ENCODE data around the gene MGST1. TPM values are rescaled to one million over a fixed set of nuclear protein-coding genes. Genes with fewer than 3 reads are reported as not detected.

MGST1 gene
- total RNA-seq, 1 donor: 203 TPM

- no peak for DNase-seq (ENCODE audit: low read depth)
- no peak for TF ChIP-seq CTCF (IDR thresholded peaks at IDR 0.05; ENCODE audit: insufficient read depth, low read length)
- no peak overlapping the region for H3K4me3 ChIP-seq (ENCODE audit: low read depth, low read length)
Observed at GRCh38 chr12:16310934-16311333, 36.5 kb upstream of the MGST1 start.

GRCh38 chr12:16323010-16323409, 24.4 kb upstream of the MGST1 start:
- no peak for TF ChIP-seq CTCF (IDR thresholded peaks at IDR 0.05; ENCODE audit: insufficient read depth, low read length)
- peak; percentile 24 for DNase-seq (ENCODE audit: low read depth)
- no peak overlapping the region for H3K4me3 ChIP-seq (ENCODE audit: low read depth, low read length)

- no peak for DNase-seq (ENCODE audit: low read depth)
- TF ChIP-seq CTCF (IDR thresholded peaks at IDR 0.05; ENCODE audit: insufficient read depth, low read length): no peak
- no peak overlapping the region for H3K4me3 ChIP-seq (ENCODE audit: low read depth, low read length)
Observed at GRCh38 chr12:16323638-16324037, 23.8 kb upstream of the MGST1 start.

GRCh38 chr12:16324272-16324671, 23.2 kb upstream of the MGST1 start:
- no peak for DNase-seq (ENCODE audit: low read depth)
- no peak overlapping the region for H3K4me3 ChIP-seq (ENCODE audit: low read depth, low read length)
- TF ChIP-seq CTCF (IDR thresholded peaks at IDR 0.05; ENCODE audit: insufficient read depth, low read length): no peak

- DNase-seq (ENCODE audit: low read depth): no peak
- no peak overlapping the region for H3K4me3 ChIP-seq (ENCODE audit: low read depth, low read length)
- no peak for TF ChIP-seq CTCF (IDR thresholded peaks at IDR 0.05; ENCODE audit: insufficient read depth, low read length)
Observed at GRCh38 chr12:16324772-16325171, 22.7 kb upstream of the MGST1 start.

- no peak for DNase-seq (ENCODE audit: low read depth)
- no peak overlapping the region for H3K4me3 ChIP-seq (ENCODE audit: low read depth, low read length)
- no peak for TF ChIP-seq CTCF (IDR thresholded peaks at IDR 0.05; ENCODE audit: insufficient read depth, low read length)
Observed at GRCh38 chr12:16325426-16325825, 22.0 kb upstream of the MGST1 start.

- no peak overlapping the region for H3K4me3 ChIP-seq (ENCODE audit: low read depth, low read length)
- no peak for DNase-seq (ENCODE audit: low read depth)
- no peak for TF ChIP-seq CTCF (IDR thresholded peaks at IDR 0.05; ENCODE audit: insufficient read depth, low read length)
Observed at GRCh38 chr12:16327963-16328362, 19.5 kb upstream of the MGST1 start.

Data from fibroblast of the aortic adventitia (primary cell).